Stomach (tissue), 4 donors: ENCODE results near the gene SPIRE2.
"Not testable (repeated sequence)": the region's sequence is repeated elsewhere in the genome, so short reads cannot be mapped to it uniquely, and the experiment has no call there.

ENCODE experiments used
- CTCF ChIP-seq, 7 experiments: fragments of 450-650 bp in 4 of 7; fragments of 200-600 bp in 3 of 7; sonication (generic) in 3 of 7; IDR thresholded peaks; one replicate each; pipeline ENCODE4 v1.5.1; 2016 to 2019; ENCODE audit warnings: antibody characterized with exemption in 7 of 7, control low read depth in 2 of 7, mild to moderate bottlenecking in 1 of 7
- EP300 ChIP-seq: sonication (generic); formaldehyde crosslinking; IDR thresholded peaks from one replicate; pipeline ENCODE4 v1.6.1; 2017; ENCODE audit warnings: antibody characterized with exemption
- POLR2A ChIP-seq, 4 donors: fragments of 450-650 bp; IDR thresholded peaks; one replicate each; pipeline ENCODE4 v1.6.1; 2016; ENCODE audit warnings: antibody characterized with exemption in 4 of 4, control low read depth in 2 of 4, mild to moderate bottlenecking in 1 of 4, moderate library complexity in 1 of 4
- POLR2AphosphoS5 ChIP-seq, 3 donors: sonication (generic); formaldehyde crosslinking; IDR thresholded peaks; one replicate each; pipeline ENCODE4 v1.6.1; 2016; ENCODE audit warnings: antibody characterized with exemption in 3 of 3

- not testable (repeated sequence) for TF ChIP-seq POLR2AphosphoS5 (IDR thresholded peaks at IDR 0.05); CTCF (IDR thresholded peaks at IDR 0.05); POLR2A (IDR thresholded peaks at IDR 0.05); EP300
Observed at GRCh38 chr16:89819448-89819847, 8.8 kb upstream of the SPIRE2 start.
